Ascending aorta (tissue), 2 donors: ENCODE results near the gene STK10. TPM values are rescaled to one million over a fixed set of nuclear protein-coding genes. Genes with fewer than 3 reads are reported as not detected.

Source experiments
- DNase-seq, 2 donors: peaks; one replicate each; pipeline ENCODE4 v3.0.0-alpha.2; 2019; ENCODE audit warnings: low spot score in 2 of 2
- H3K27ac ChIP-seq, 2 donors: fragments of 200-600 bp; sonication (generic); one replicate each; pipeline ENCODE4 v1.5.1; 2016 to 2017; ENCODE audit warnings: mild to moderate bottlenecking in 1 of 2
- H3K27me3 ChIP-seq: fragments of 200-600 bp; sonication (generic); one replicate; pipeline ENCODE4 v1.5.1; 2017
- H3K36me3 ChIP-seq, 2 donors: fragments of 200-600 bp; sonication (generic); one replicate each; pipeline ENCODE4 v1.5.1; 2016
- H3K4me1 ChIP-seq, 2 donors: fragments of 200-600 bp; sonication (generic); one replicate each; pipeline ENCODE4 v1.5.1; 2016 to 2017; ENCODE audit warnings: mild to moderate bottlenecking in 1 of 2
- H3K4me3 ChIP-seq, 2 donors: fragments of 200-600 bp; sonication (generic); one replicate each; pipeline ENCODE4 v1.5.1; 2016 to 2017; ENCODE audit warnings: mild to moderate bottlenecking in 1 of 2
- H3K9me3 ChIP-seq, 2 donors: fragments of 200-600 bp; sonication (generic); one replicate each; pipeline ENCODE4 v1.5.1; 2016
- intact Hi-C: fragments of 100-400 bp; cut with DNase I; formaldehyde crosslinking; loops from one replicate; pipeline ENCODE4 v1.15.1; 2023
- total RNA-seq: library from RNA; depleted of rRNA; stranded (reverse); fragments of >200 nt; gene quantifications from one replicate; pipeline ENCODE4 v1.1.0, GENCODE V29; 2016
- TF ChIP-seq, protein P1 (sequence below), 3 experiments: fragments of 200-600 bp in 2 of 3; fragments of 450-650 bp in 1 of 3; sonication (generic) in 2 of 3; IDR thresholded peaks; one replicate each; pipeline ENCODE4 v1.5.1; 2016 to 2019; ENCODE audit warnings: antibody characterized with exemption in 3 of 3, mild to moderate bottlenecking in 1 of 3, moderate library complexity in 1 of 3

Gene STK10
- total RNA-seq, 1 donor from 2014 or later = 18.4 TPM

DNA sequence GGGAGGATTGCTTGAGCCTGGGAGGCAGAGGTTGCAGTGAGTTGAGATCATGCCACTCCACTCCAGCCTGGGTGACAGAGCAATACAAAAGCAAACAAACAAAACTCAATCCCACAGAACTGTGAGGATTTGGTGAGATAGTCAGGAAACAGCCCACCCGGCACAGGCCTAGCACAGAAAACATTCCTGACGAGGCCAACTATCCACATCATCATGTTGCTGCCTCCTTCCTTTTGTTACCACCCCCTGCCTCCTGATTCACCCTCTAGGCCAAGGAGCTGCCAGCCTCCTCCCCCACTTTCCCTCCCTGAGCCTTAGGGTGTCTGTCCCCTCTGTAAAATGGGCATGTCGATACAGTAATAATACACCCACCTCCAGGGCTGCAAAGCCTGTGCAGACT is 39.0 kb downstream of the STK10 start:
- H3K36me3 ChIP-seq = no peaks in the 10 kb centered on the region
- no peak overlapping the region for H3K27ac ChIP-seq
- TF ChIP-seq, protein P1, sequence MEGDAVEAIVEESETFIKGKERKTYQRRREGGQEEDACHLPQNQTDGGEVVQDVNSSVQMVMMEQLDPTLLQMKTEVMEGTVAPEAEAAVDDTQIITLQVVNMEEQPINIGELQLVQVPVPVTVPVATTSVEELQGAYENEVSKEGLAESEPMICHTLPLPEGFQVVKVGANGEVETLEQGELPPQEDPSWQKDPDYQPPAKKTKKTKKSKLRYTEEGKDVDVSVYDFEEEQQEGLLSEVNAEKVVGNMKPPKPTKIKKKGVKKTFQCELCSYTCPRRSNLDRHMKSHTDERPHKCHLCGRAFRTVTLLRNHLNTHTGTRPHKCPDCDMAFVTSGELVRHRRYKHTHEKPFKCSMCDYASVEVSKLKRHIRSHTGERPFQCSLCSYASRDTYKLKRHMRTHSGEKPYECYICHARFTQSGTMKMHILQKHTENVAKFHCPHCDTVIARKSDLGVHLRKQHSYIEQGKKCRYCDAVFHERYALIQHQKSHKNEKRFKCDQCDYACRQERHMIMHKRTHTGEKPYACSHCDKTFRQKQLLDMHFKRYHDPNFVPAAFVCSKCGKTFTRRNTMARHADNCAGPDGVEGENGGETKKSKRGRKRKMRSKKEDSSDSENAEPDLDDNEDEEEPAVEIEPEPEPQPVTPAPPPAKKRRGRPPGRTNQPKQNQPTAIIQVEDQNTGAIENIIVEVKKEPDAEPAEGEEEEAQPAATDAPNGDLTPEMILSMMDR (IDR thresholded peaks at IDR 0.05) = no peak
- no peaks in the 10 kb centered on the region for H3K27me3 ChIP-seq
- H3K4me3 ChIP-seq = no peak overlapping the region
- intact Hi-C loops = no loop called here
- H3K4me1 ChIP-seq = no peaks in the 10 kb centered on the region
- H3K9me3 ChIP-seq = no peaks in the 10 kb centered on the region
- DNase-seq = no peak

DNA sequence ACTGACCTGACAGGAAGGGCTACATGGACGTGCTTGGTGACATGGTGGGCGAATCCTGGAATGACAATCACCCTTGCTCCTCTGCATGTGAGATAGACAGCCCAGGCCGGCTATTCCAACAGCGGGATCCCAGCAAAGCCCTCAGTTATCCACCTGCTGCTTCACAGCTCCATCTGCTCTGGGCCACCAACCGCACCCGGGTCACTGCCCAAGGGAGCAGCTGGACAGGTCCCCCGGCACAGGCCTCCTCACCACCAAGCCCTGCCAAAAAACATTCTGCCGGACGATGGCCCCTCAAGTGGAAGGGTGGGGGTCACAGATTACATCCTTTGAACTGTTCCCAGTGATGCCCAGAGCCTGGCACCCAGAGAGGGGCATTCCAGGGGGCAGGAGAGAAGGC is 39.6 kb downstream of the STK10 start:
- H3K27me3 ChIP-seq = no peaks in the 10 kb centered on the region
- TF ChIP-seq, protein P1 (IDR thresholded peaks at IDR 0.05) = no peak
- H3K36me3 ChIP-seq = no peaks in the 10 kb centered on the region
- H3K4me1 ChIP-seq = no peaks in the 10 kb centered on the region
- H3K9me3 ChIP-seq = no peaks in the 10 kb centered on the region
- no peak for DNase-seq
- H3K27ac ChIP-seq = no peak overlapping the region
- intact Hi-C loops = no loop called here
- H3K4me3 ChIP-seq = no peak overlapping the region

DNA sequence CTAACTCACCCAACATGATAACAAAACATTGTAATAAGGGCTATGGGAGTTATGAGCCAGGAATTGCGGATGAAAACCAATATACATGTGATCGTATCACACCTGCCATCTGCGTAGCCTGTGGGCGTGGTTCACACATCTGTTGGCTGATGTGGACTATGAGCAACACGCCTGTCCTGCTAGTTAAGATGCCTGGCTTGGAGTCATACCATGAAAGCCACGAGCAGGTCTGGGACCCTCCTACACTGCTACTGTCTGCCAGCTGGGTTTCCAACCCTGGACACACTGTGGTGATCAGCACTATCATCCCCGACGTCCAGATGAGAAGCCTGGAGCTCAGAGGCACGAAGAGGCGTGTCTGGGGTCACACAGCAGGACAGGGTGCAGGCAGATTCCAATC is 40.2 kb downstream of the STK10 start:
- no peak overlapping the region for H3K27ac ChIP-seq
- no peak for DNase-seq
- no peaks in the 10 kb centered on the region for H3K9me3 ChIP-seq
- intact Hi-C loops = no loop called here
- H3K4me3 ChIP-seq = no peak overlapping the region
- no peaks in the 10 kb centered on the region for H3K4me1 ChIP-seq
- TF ChIP-seq, protein P1 (IDR thresholded peaks at IDR 0.05) = no peak
- no peaks in the 10 kb centered on the region for H3K36me3 ChIP-seq
- no peaks in the 10 kb centered on the region for H3K27me3 ChIP-seq

DNA sequence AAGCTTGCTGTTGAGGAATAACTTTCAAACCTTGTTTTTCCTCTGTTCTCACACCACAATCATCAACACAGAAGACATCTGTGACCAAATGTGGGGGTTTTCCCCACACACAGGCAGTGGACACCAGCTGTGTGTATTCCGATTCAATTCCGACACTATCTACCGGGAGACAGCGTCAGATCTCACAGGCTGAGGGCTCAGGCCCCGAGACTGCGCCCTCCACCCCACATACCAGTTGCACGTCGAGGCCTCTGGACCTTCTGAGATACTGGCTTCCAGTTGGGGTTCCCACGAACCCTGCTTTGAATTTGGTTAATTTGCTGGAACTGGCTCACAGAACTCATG is 41.3 kb downstream of the STK10 start:
- no peak for DNase-seq

DNA sequence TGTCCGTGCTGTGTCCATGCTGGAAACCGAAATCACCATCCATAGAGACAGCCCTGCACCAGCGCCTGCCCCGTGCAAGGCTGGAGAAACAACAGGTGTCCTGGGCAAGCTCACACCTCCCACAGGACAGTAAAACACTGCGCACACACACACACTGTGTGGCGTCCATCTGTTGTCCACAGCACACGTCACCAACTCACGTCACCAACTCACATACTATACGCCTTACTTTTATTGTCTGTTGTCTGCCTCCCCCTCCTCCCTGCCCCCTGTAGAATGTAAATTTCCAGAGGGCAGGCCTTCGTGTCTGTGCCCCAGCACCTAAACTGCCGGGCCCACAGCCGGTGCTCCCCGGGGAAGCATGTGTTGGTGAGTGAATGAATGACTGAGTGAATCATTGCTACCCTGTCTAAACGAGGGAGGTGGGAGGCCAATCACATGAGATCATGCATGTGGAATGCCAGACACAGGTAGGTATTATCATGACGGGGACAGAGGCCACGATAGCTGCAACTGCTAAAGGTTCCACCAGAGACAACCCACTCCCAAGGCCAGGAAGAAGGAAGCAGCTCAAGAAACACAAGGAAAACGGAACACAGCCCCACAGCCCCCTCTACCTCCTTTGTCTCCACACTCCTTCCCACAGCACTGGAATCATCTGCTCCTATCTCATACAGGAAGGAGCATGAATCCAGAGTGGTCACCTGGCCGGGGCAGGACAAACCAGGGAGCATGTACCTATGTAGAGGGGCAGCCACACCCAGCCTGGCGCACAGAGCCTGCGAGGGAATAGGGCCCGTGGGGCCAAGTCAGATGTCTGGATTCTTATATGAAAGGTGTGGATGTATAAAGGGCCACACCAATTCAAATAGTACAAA is 41.9 kb downstream of the STK10 start:
- H3K4me1 ChIP-seq = no peaks in the 10 kb centered on the region
- intact Hi-C loops = no loop called here
- no peak overlapping the region for H3K4me3 ChIP-seq
- TF ChIP-seq, protein P1 (IDR thresholded peaks at IDR 0.05) = no peak
- H3K36me3 ChIP-seq = no peaks in the 10 kb centered on the region
- H3K9me3 ChIP-seq = no peaks in the 10 kb centered on the region
- no peak overlapping the region for H3K27ac ChIP-seq
- DNase-seq = no peak
- H3K27me3 ChIP-seq = no peaks in the 10 kb centered on the region

More for the DNA sequence above, 41.3 kb downstream of the STK10 start:
- TF ChIP-seq, protein P1 (IDR thresholded peaks at IDR 0.05) = no peak
- H3K27ac ChIP-seq = no peak overlapping the region
- no peaks in the 10 kb centered on the region for H3K9me3 ChIP-seq
- no peak overlapping the region for H3K4me3 ChIP-seq
- no peaks in the 10 kb centered on the region for H3K4me1 ChIP-seq
- H3K36me3 ChIP-seq = no peaks in the 10 kb centered on the region
- H3K27me3 ChIP-seq = no peaks in the 10 kb centered on the region
- intact Hi-C loops = no loop called here
